Peyer's patch (tissue), 4 donors: ENCODE data around the gene MYF5. TPM values are rescaled to one million over a fixed set of nuclear protein-coding genes. Genes with fewer than 3 reads are reported as not detected.

Experiments
- DNase-seq, 3 donors: peaks; one replicate each; pipeline ENCODE4 v3.0.0-alpha.2; 2017 to 2019
- H3K27ac ChIP-seq, 4 donors: fragments of 200-600 bp; sonication (generic); one replicate each; pipeline ENCODE4 v1.5.1; 2016 to 2019
- H3K27me3 ChIP-seq, 2 donors: fragments of 200-600 bp; sonication (generic); one replicate each; pipeline ENCODE4 v1.5.1; 2019
- H3K36me3 ChIP-seq, 3 donors: fragments of 200-600 bp; sonication (generic); one replicate each; pipeline ENCODE4 v1.5.1; 2016 to 2019
- H3K4me1 ChIP-seq, 4 donors: fragments of 200-600 bp; sonication (generic); one replicate each; pipeline ENCODE4 v1.5.1; 2016 to 2019
- H3K4me3 ChIP-seq, 4 donors: fragments of 200-600 bp; sonication (generic); 1 replicate in 3 of 4; 2 replicates in 1 of 4; pipeline ENCODE4 v1.5.1; 2016 to 2019; ENCODE audit warnings: mild to moderate bottlenecking in 1 of 4
- H3K9me3 ChIP-seq, 4 donors: fragments of 200-600 bp; sonication (generic); one replicate each; pipeline ENCODE4 v1.5.1; 2016 to 2019; ENCODE audit warnings: mild to moderate bottlenecking in 1 of 4
- CTCF ChIP-seq, 6 experiments: fragments of 450-650 bp in 4 of 6; fragments of 200-600 bp in 2 of 6; sonication (generic) in 1 of 6; IDR thresholded peaks; one replicate each; pipeline ENCODE4 v1.5.1; 2017 to 2019; ENCODE audit warnings: antibody characterized with exemption in 6 of 6, mild to moderate bottlenecking in 3 of 6, moderate library complexity in 1 of 6
- POLR2A ChIP-seq, 2 donors: fragments of 450-650 bp; IDR thresholded peaks; one replicate each; pipeline ENCODE4 v1.5.1; 2017; ENCODE audit warnings: antibody characterized with exemption in 2 of 2, mild to moderate bottlenecking in 2 of 2, moderate library complexity in 2 of 2
- total RNA-seq, 4 donors: library from RNA; depleted of rRNA; stranded (reverse); fragments of >200 nt; gene quantifications; one replicate each; pipeline ENCODE4 v1.1.0, GENCODE V29; 2016

MYF5 gene
- total RNA-seq, 4 donors from 2014 or later = not detected

GRCh38 chr12:80721326-80721725 lies 4.6 kb downstream of the MYF5 start:
- TF ChIP-seq CTCF (IDR thresholded peaks at IDR 0.05) (no peak), POLR2A (IDR thresholded peaks at IDR 0.05) (no peak)
- Histone ChIP-seq H3K27ac (no peak overlapping the region), H3K27me3 (peaks cover 0 to 4% of the 10 kb centered on the region in 2 donors), H3K36me3 (no peaks in the 10 kb centered on the region), H3K4me1 (no peaks in the 10 kb centered on the region), H3K9me3 (no peaks in the 10 kb centered on the region), H3K4me3 (no peak overlapping the region)
- no peak for DNase-seq

- no peak for DNase-seq
- H3K27ac ChIP-seq = no peak overlapping the region
Measured at GRCh38 chr12:80745851-80746505, 29.3 kb downstream of the MYF5 start.

GRCh38 chr12:80747800-80748199 lies 31.1 kb downstream of the MYF5 start:
- no peaks in the 10 kb centered on the region for H3K36me3 ChIP-seq
- H3K27ac ChIP-seq = no peak overlapping the region
- no peaks in the 10 kb centered on the region for H3K9me3 ChIP-seq
- no peak for DNase-seq
- TF ChIP-seq POLR2A (IDR thresholded peaks at IDR 0.05) (no peak), CTCF (IDR thresholded peaks at IDR 0.05) (no peak)
- no peaks in the 10 kb centered on the region for H3K4me1 ChIP-seq
- H3K4me3 ChIP-seq = no peak overlapping the region
- H3K27me3 ChIP-seq = no peaks in the 10 kb centered on the region

More at GRCh38 chr12:80745851-80746505, 29.3 kb downstream of the MYF5 start:
- H3K36me3 ChIP-seq = no peaks in the 10 kb centered on the region
- TF ChIP-seq POLR2A (IDR thresholded peaks at IDR 0.05) (no peak), CTCF (IDR thresholded peaks at IDR 0.05) (no peak)
- H3K27me3 ChIP-seq = no peaks in the 10 kb centered on the region
- H3K4me3 ChIP-seq = no peak overlapping the region
- H3K9me3 ChIP-seq = no peaks in the 10 kb centered on the region
- H3K4me1 ChIP-seq = no peaks in the 10 kb centered on the region

- no peak for TF ChIP-seq CTCF (IDR thresholded peaks at IDR 0.05)
- TF ChIP-seq POLR2A (IDR thresholded peaks at IDR 0.05) = no peak
- Histone ChIP-seq H3K9me3 (no peaks in the 10 kb centered on the region), H3K36me3 (no peaks in the 10 kb centered on the region), H3K4me3 (no peak overlapping the region), H3K27me3 (no peaks in the 10 kb centered on the region), H3K4me1 (no peaks in the 10 kb centered on the region), H3K27ac (no peak overlapping the region)
- DNase-seq = no peak
Measured at GRCh38 chr12:80749456-80749855, 32.7 kb downstream of the MYF5 start.

GRCh38 chr12:80752464-80752863 lies 35.8 kb downstream of the MYF5 start:
- Histone ChIP-seq H3K9me3 (no peaks in the 10 kb centered on the region), H3K27ac (no peak overlapping the region), H3K4me1 (no peaks in the 10 kb centered on the region), H3K36me3 (no peaks in the 10 kb centered on the region), H3K27me3 (no peaks in the 10 kb centered on the region), H3K4me3 (no peak overlapping the region)
- no peak for TF ChIP-seq CTCF (IDR thresholded peaks at IDR 0.05)
- no peak for TF ChIP-seq POLR2A (IDR thresholded peaks at IDR 0.05)
- no peak for DNase-seq

- H3K4me3 ChIP-seq = no peak overlapping the region
- H3K27ac ChIP-seq = no peak overlapping the region
- H3K36me3 ChIP-seq = no peaks in the 10 kb centered on the region
- no peak for DNase-seq
- no peaks in the 10 kb centered on the region for H3K4me1 ChIP-seq
- no peaks in the 10 kb centered on the region for H3K9me3 ChIP-seq
- H3K27me3 ChIP-seq = no peaks in the 10 kb centered on the region
- TF ChIP-seq POLR2A (IDR thresholded peaks at IDR 0.05) = no peak
- no peak for TF ChIP-seq CTCF (IDR thresholded peaks at IDR 0.05)
Measured at GRCh38 chr12:80754274-80754673, 37.6 kb downstream of the MYF5 start.
